Measurements from ENCODE around the gene ZC2HC1B.

DNA sequence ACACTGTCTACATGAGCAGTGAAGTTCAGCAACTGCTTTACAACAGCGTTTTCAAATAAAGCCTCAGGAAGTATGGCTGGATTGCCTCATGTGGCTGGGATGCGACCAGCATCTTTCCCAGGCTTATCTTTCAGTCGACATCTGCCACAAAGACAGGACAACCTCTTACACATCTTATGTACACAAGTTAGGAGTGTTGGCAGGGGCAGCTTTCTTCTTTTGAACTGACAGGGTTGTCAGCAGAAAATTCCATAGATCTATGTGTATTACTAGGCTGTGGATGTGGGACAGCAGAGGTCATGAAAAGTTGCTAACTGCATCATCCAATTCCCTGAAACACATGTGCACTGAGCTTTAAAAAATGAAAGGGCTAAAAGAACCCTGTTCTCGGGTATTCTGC, 95.7 kb downstream of the ZC2HC1B start:
- TF ChIP-seq EZH2phosphoT487 (IDR thresholded peaks at IDR 0.05; ENCODE audit: insufficient read depth, low read depth) = no peak
- no peak for TF ChIP-seq EZH2 (IDR thresholded peaks at IDR 0.05; ENCODE audit: insufficient read depth, poor library complexity, severe bottlenecking)

Measured in GM23248 (cell line).